ENCODE results near the gene ATP2A1. TPM values are rescaled to one million over a fixed set of nuclear protein-coding genes. Genes with fewer than 3 reads are reported as not detected.
"Not testable (repeated sequence)": the region's sequence is repeated elsewhere in the genome, so short reads cannot be mapped to it uniquely, and the experiment has no call there.

Gene ATP2A1
- total RNA-seq, 1 donor from 2014 or later = 0.64 TPM

GRCh38 chr16:28938721-28939120 is 60.4 kb downstream of the ATP2A1 start:
- DNase-seq (ENCODE audit: extremely low spot score, unreplicated experiment) = no peak
- no peaks in the 10 kb centered on the region for H3K27me3 Mint-ChIP-seq (ENCODE audit: unreplicated experiment)
- H3K4me3 Mint-ChIP-seq (ENCODE audit: unreplicated experiment) = no peak overlapping the region
- no peak for TF ChIP-seq CTCF (IDR thresholded peaks at IDR 0.05)
- no peaks in the 10 kb centered on the region for H3K9me3 Mint-ChIP-seq (ENCODE audit: unreplicated experiment)
- no peaks in the 10 kb centered on the region for H3K36me3 Mint-ChIP-seq (ENCODE audit: unreplicated experiment)
- H3K27ac Mint-ChIP-seq (ENCODE audit: unreplicated experiment) = no peak overlapping the region
- H3K4me1 Mint-ChIP-seq (ENCODE audit: unreplicated experiment) = no peaks in the 10 kb centered on the region

GRCh38 chr16:28939825-28940224 is 61.5 kb downstream of the ATP2A1 start:
- not testable (repeated sequence) for H3K4me1 Mint-ChIP-seq (ENCODE audit: unreplicated experiment); H3K9me3 Mint-ChIP-seq (ENCODE audit: unreplicated experiment); H3K36me3 Mint-ChIP-seq (ENCODE audit: unreplicated experiment); DNase-seq (ENCODE audit: extremely low spot score, unreplicated experiment); H3K4me3 Mint-ChIP-seq (ENCODE audit: unreplicated experiment); H3K27ac Mint-ChIP-seq (ENCODE audit: unreplicated experiment); H3K27me3 Mint-ChIP-seq (ENCODE audit: unreplicated experiment)

- H3K4me1 Mint-ChIP-seq (ENCODE audit: unreplicated experiment) = peaks cover 9% of the 10 kb centered on the region
- no peaks in the 10 kb centered on the region for H3K36me3 Mint-ChIP-seq (ENCODE audit: unreplicated experiment)
- no peaks in the 10 kb centered on the region for H3K27me3 Mint-ChIP-seq (ENCODE audit: unreplicated experiment)
- H3K27ac Mint-ChIP-seq (ENCODE audit: unreplicated experiment) = no peak overlapping the region
- H3K4me3 Mint-ChIP-seq (ENCODE audit: unreplicated experiment) = no peak overlapping the region
- no peaks in the 10 kb centered on the region for H3K9me3 Mint-ChIP-seq (ENCODE audit: unreplicated experiment)
- no peak for DNase-seq (ENCODE audit: extremely low spot score, unreplicated experiment)
- TF ChIP-seq CTCF (IDR thresholded peaks at IDR 0.05) = no peak
These were observed 65.0 kb downstream of the ATP2A1 start for GRCh38 chr16:28943281-28943680.

GRCh38 chr16:28946681-28947080 is 68.4 kb downstream of the ATP2A1 start:
- no peaks in the 10 kb centered on the region for H3K36me3 Mint-ChIP-seq (ENCODE audit: unreplicated experiment)
- H3K9me3 Mint-ChIP-seq (ENCODE audit: unreplicated experiment) = no peaks in the 10 kb centered on the region
- no peak overlapping the region for H3K27ac Mint-ChIP-seq (ENCODE audit: unreplicated experiment)
- H3K27me3 Mint-ChIP-seq (ENCODE audit: unreplicated experiment) = no peaks in the 10 kb centered on the region
- TF ChIP-seq CTCF (IDR thresholded peaks at IDR 0.05) = no peak
- no peak overlapping the region for H3K4me3 Mint-ChIP-seq (ENCODE audit: unreplicated experiment)
- H3K4me1 Mint-ChIP-seq (ENCODE audit: unreplicated experiment) = peaks cover 16% of the 10 kb centered on the region
- no peak for DNase-seq (ENCODE audit: extremely low spot score, unreplicated experiment)

GRCh38 chr16:28950648-28951409 is 72.5 kb downstream of the ATP2A1 start, which contains the start of gene NFATC2IP:
Gene NFATC2IP (plus strand): TSS chr16:28950937. CDS start chr16:28951012, 75 bp downstream.
- TF ChIP-seq CTCF (IDR thresholded peaks at IDR 0.05) = no peak
- H3K27ac Mint-ChIP-seq (ENCODE audit: unreplicated experiment) = peak within 1 kb of the TSS; percentile 88
- H3K4me3 Mint-ChIP-seq (ENCODE audit: unreplicated experiment) = peak within 1 kb of the TSS; percentile 92
- peaks cover 3% of the 10 kb centered on the region for H3K36me3 Mint-ChIP-seq (ENCODE audit: unreplicated experiment)
- H3K4me1 Mint-ChIP-seq (ENCODE audit: unreplicated experiment) = peaks cover 16% of the 10 kb centered on the region
- H3K27me3 Mint-ChIP-seq (ENCODE audit: unreplicated experiment) = no peaks in the 10 kb centered on the region
- DNase-seq (ENCODE audit: extremely low spot score, unreplicated experiment) = peak; percentile 100
- H3K9me3 Mint-ChIP-seq (ENCODE audit: unreplicated experiment) = no peaks in the 10 kb centered on the region

Data from osteocyte (in vitro differentiated cells).